ENCODE data around the gene SPDYE18.
"Not testable (repeated sequence)": the region's sequence is repeated elsewhere in the genome, so short reads cannot be mapped to it uniquely, and the experiment has no call there.

The SPDYE18 gene

GRCh38 chr7:77062557-77062956 lies at the start of gene SPDYE18:
Gene SPDYE18 (minus strand): TSS chr7:77062558. CDS start chr7:77060512, 2,046 bp downstream.
- H3K4me1 Mint-ChIP-seq (ENCODE audit: low read depth); H3K9me3 Mint-ChIP-seq (ENCODE audit: low read depth); H3K27me3 Mint-ChIP-seq; H3K4me3 Mint-ChIP-seq; H3K36me3 Mint-ChIP-seq; H3K27ac Mint-ChIP-seq: not testable (repeated sequence)

- not testable (repeated sequence) for H3K4me3 Mint-ChIP-seq; H3K27me3 Mint-ChIP-seq; H3K27ac Mint-ChIP-seq; H3K9me3 Mint-ChIP-seq (ENCODE audit: low read depth); H3K4me1 Mint-ChIP-seq (ENCODE audit: low read depth); H3K36me3 Mint-ChIP-seq
These were observed 46.0 kb upstream of the SPDYE18 start for GRCh38 chr7:77108362-77108761.

DNA sequence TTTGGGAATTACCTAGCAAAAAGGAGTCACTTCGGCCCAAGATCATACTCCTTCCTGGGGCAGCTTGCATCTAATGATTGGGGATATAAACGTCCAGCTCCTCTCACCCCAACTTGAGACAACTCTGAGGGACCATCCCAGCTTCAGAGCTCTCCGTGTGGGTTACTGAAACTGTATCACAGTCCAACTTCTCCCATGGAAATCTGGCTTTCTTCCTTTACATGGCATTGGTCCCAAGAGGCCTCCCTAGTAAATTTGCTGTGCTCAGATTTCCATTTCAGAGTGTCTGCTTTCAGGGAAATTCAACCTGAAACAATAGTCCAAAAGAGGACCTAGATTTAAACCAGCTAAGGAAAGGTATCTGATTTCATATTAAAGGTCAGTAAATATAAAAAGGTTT lies 45.3 kb upstream of the SPDYE18 start:
- not testable (repeated sequence) for H3K36me3 Mint-ChIP-seq, H3K27me3 Mint-ChIP-seq, H3K27ac Mint-ChIP-seq

DNA sequence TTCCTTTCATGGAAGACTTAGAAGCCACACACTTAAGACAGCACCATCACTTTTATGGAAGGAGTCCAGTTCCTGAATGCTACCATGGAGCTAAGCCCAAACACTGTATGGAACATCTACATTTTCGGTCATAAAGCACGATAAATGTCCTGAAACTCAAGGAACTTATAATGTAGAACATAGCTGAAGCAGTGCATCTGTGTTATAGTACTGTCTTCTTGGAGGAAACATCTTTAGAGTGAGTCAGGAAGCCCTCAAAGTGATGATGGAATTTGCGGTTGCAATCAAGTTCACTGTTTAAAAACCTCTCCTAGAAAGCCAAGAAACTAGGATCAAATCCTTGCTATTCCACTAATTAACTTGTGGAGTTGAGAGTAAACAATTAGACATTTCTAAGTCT lies 43.5 kb upstream of the SPDYE18 start:
- H3K27ac Mint-ChIP-seq; H3K27me3 Mint-ChIP-seq; H3K9me3 Mint-ChIP-seq (ENCODE audit: low read depth); H3K4me3 Mint-ChIP-seq; H3K36me3 Mint-ChIP-seq; H3K4me1 Mint-ChIP-seq (ENCODE audit: low read depth): not testable (repeated sequence)

More for the DNA sequence above, 45.3 kb upstream of the SPDYE18 start:
- not testable (repeated sequence) for H3K9me3 Mint-ChIP-seq (ENCODE audit: low read depth); H3K4me1 Mint-ChIP-seq (ENCODE audit: low read depth); H3K4me3 Mint-ChIP-seq

DNA sequence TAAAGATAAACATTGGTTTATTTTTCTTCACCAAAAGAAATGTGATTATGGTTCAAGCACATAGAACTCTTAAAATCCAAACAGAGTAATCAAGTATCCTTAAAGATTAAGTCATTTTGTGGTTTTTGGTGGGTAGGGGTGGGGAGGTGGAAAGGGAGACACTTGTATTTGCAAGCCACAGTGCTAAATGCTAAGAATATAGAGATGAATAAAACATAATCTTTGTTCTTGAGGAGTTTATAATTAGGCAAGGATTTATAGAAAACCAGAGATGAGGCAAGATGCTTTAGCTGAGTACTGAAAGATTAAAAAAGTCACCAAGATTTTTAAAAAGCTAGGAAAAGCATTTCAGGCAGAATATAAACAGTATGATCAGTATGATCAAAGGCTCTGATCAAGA lies 40.3 kb upstream of the SPDYE18 start:
- H3K9me3 Mint-ChIP-seq (ENCODE audit: low read depth); H3K4me1 Mint-ChIP-seq (ENCODE audit: low read depth); H3K36me3 Mint-ChIP-seq; H3K27me3 Mint-ChIP-seq; H3K4me3 Mint-ChIP-seq; H3K27ac Mint-ChIP-seq: not testable (repeated sequence)

GRCh38 chr7:77101187-77101586 lies 38.8 kb upstream of the SPDYE18 start:
- not testable (repeated sequence) for H3K4me3 Mint-ChIP-seq; H3K27me3 Mint-ChIP-seq; H3K27ac Mint-ChIP-seq; H3K36me3 Mint-ChIP-seq; H3K9me3 Mint-ChIP-seq (ENCODE audit: low read depth); H3K4me1 Mint-ChIP-seq (ENCODE audit: low read depth)

- not testable (repeated sequence) for H3K27ac Mint-ChIP-seq; H3K36me3 Mint-ChIP-seq; H3K4me3 Mint-ChIP-seq; H3K4me1 Mint-ChIP-seq (ENCODE audit: low read depth); H3K9me3 Mint-ChIP-seq (ENCODE audit: low read depth); H3K27me3 Mint-ChIP-seq
These were observed 38.1 kb upstream of the SPDYE18 start for GRCh38 chr7:77100501-77100900.

DNA sequence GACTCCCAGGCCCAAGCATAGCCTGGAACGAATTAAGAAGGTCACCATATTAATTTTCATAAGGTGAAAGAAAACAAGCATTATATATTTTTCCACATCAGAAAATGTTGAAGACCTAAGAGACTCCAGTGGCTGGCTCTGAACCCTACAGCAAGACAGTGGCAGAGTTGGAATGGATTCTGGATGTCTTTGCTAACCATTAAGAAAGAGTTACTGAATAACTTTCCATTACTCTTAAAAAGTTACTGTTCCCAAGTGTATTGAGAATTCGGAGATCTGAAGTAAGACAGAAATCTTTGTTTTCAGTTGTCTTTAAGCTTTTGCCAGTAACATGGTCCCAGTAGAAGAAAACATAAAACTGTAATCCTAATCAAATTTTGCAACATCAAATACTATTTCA lies 29.9 kb upstream of the SPDYE18 start:
- H3K9me3 Mint-ChIP-seq (ENCODE audit: low read depth); H3K27me3 Mint-ChIP-seq; H3K4me3 Mint-ChIP-seq; H3K27ac Mint-ChIP-seq; H3K4me1 Mint-ChIP-seq (ENCODE audit: low read depth); H3K36me3 Mint-ChIP-seq: not testable (repeated sequence)

GRCh38 chr7:77082192-77082591 lies 19.8 kb upstream of the SPDYE18 start:
- not testable (repeated sequence) for H3K27me3 Mint-ChIP-seq; H3K9me3 Mint-ChIP-seq (ENCODE audit: low read depth); H3K27ac Mint-ChIP-seq; H3K36me3 Mint-ChIP-seq; H3K4me1 Mint-ChIP-seq (ENCODE audit: low read depth); H3K4me3 Mint-ChIP-seq

DNA sequence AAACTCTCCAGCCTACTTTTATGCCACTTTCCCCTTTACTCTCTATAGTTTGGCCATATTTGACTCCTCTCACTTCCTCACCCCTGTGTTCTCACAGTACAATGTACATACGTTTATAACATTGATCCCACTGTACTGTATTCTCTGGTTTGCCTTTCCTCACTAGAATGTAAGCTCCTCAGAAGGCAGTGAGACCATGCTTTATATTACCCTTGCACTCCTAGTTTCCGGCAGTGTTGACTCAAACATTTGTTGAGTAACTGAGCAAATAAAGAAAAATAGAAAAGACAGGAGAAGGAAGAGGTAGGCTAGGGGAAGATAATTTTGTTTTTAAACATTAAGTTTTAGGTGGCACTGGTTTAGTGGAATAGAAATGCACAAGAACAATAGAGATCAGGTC lies 17.9 kb upstream of the SPDYE18 start:
- H3K9me3 Mint-ChIP-seq (ENCODE audit: low read depth); H3K27ac Mint-ChIP-seq; H3K4me3 Mint-ChIP-seq; H3K27me3 Mint-ChIP-seq; H3K36me3 Mint-ChIP-seq; H3K4me1 Mint-ChIP-seq (ENCODE audit: low read depth): not testable (repeated sequence)

- not testable (repeated sequence) for H3K9me3 Mint-ChIP-seq (ENCODE audit: low read depth); H3K4me3 Mint-ChIP-seq; H3K36me3 Mint-ChIP-seq; H3K27me3 Mint-ChIP-seq; H3K4me1 Mint-ChIP-seq (ENCODE audit: low read depth); H3K27ac Mint-ChIP-seq
These were observed 17.3 kb upstream of the SPDYE18 start for GRCh38 chr7:77079624-77080023.

DNA sequence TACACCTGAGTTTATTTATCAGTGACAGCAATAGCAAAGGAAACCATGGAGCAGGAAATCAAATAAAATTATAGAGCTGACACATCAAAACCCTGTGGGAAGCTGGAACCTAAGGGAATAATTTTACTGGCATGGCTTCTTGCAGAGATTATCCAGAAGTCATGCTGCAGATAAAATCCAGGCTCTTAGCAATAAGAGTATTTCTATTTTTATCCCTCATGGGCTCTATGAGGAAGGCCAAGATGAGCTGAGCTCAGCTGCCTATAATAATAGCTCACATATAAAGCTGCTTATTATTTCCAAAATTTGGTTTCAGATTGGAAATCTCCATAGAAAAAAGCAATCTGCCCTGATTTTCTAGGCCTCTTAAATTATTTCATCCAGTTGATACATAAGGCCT lies 16.8 kb upstream of the SPDYE18 start:
- not testable (repeated sequence) for H3K4me3 Mint-ChIP-seq; H3K27ac Mint-ChIP-seq; H3K4me1 Mint-ChIP-seq (ENCODE audit: low read depth); H3K27me3 Mint-ChIP-seq; H3K9me3 Mint-ChIP-seq (ENCODE audit: low read depth)
- peaks cover 12% of the 10 kb centered on the region for H3K36me3 Mint-ChIP-seq

- not testable (repeated sequence) for H3K4me3 Mint-ChIP-seq; H3K9me3 Mint-ChIP-seq (ENCODE audit: low read depth); H3K27ac Mint-ChIP-seq; H3K4me1 Mint-ChIP-seq (ENCODE audit: low read depth); H3K27me3 Mint-ChIP-seq
- peaks cover 11% of the 10 kb centered on the region for H3K36me3 Mint-ChIP-seq
These were observed 14.7 kb upstream of the SPDYE18 start for GRCh38 chr7:77077060-77077459.

DNA sequence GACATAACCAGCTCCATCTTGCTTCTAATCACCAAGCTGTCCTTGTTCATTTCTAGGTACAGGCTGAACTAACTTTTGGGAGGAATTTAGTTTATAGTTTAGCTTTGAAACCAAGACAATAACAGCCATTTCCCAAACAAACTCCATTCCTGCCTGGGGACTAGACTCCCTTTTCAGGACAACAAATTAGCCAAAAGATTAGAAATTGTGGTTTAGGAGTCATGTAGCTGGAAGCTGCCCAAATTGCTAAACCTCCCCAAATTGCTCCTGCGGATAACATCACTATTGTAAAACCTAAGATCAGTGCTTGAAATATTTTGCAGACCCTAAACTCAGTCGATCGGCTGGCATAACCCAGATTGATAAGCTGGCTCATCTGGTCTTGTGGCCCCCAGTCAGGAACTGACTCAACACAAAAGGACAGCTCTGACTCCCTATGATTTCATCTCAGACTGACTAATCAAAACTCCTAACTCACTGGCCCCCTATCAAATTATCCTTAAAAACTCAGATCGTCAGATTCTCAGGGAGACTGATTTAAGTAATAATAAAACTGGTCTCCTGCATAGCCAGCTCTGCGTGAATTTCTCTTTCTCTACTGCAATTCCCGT lies 12.5 kb upstream of the SPDYE18 start:
- H3K4me3 Mint-ChIP-seq; H3K9me3 Mint-ChIP-seq (ENCODE audit: low read depth); H3K27ac Mint-ChIP-seq; H3K4me1 Mint-ChIP-seq (ENCODE audit: low read depth); H3K27me3 Mint-ChIP-seq: not testable (repeated sequence)
- peaks cover 19% of the 10 kb centered on the region for H3K36me3 Mint-ChIP-seq

DNA sequence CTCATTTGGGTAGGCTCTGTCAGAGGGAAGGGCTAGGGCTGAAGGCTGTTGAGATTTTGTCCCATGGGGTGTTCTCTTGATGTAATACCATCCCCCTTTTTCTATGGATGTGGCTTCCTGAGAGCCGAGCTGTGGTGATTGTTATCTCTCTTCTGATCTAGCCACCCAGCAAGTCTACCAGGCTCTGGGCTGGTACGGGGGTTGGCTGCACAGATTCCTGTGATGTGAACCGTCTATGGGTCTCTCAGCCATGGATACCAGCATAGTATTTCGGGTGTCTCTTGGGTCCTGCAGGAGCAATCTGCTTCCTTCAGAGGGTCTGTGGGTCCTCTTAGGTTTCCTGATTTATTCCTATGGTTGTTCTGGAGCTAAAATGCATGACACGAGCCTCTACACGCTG lies 8.8 kb upstream of the SPDYE18 start:
- H3K4me3 Mint-ChIP-seq; H3K9me3 Mint-ChIP-seq (ENCODE audit: low read depth); H3K27me3 Mint-ChIP-seq; H3K27ac Mint-ChIP-seq: not testable (repeated sequence)
- Mint-ChIP-seq H3K36me3 (peaks cover 19% of the 10 kb centered on the region), H3K4me1 (ENCODE audit: low read depth) (peaks cover 24% of the 10 kb centered on the region)

DNA sequence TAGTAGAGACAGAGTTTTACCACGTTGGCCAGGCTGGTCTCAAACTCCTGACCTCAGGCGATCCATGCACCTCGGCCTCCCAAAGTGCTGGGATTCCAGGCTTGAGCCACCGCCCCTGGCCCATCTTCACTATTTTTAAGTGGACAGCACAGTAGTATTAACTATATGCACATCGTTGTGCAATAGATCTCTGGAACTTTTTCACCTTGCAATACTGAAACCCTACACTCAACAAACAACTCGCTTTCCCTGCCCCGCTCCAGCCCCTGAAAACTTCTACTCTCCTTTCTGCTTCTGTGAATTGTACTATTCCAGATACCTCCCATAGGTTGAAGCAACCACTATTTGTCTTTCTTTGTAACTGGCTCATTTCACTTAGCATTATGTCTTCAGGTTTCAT lies 3.5 kb upstream of the SPDYE18 start:
- not testable (repeated sequence) for H3K36me3 Mint-ChIP-seq

DNA sequence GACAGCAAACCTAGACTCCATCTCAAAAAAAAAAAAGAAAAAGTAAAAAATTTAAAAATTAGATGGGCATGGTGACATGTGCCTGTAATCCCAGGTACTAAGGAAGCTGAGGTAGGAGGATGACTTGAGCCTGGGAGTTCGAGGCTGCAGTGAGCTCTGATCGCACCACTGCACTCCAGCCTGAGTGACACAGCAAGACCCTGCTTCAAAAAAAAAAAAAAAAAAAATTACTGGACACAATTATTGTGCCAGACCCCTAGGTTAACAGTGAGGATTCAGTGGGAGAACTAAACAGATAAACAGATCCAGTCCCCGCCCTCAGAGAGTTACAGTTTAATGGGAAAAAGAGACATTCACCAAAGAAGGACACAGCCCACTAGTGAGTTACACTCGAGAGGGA lies 1.4 kb upstream of the SPDYE18 start:
- not testable (repeated sequence) for H3K4me1 Mint-ChIP-seq (ENCODE audit: low read depth); H3K36me3 Mint-ChIP-seq; H3K9me3 Mint-ChIP-seq (ENCODE audit: low read depth); H3K4me3 Mint-ChIP-seq; H3K27ac Mint-ChIP-seq; H3K27me3 Mint-ChIP-seq

More for the DNA sequence above, 3.5 kb upstream of the SPDYE18 start:
- not testable (repeated sequence) for H3K27ac Mint-ChIP-seq; H3K4me3 Mint-ChIP-seq; H3K9me3 Mint-ChIP-seq (ENCODE audit: low read depth); H3K27me3 Mint-ChIP-seq
- peaks cover 20% of the 10 kb centered on the region for H3K4me1 Mint-ChIP-seq (ENCODE audit: low read depth)

All from activated naive CD8-positive, alpha-beta T cell (primary cell).